Amniotic stem cell (primary cell): ENCODE results near the gene SPSB3.
"Not testable (repeated sequence)": the region's sequence is repeated elsewhere in the genome, so short reads cannot be mapped to it uniquely, and the experiment has no call there.

Experiments used
- DNase-seq: peaks from one replicate; lab custom pipeline; 2025; lab: John Stamatoyannopoulos, UW

Gene SPSB3

DNA sequence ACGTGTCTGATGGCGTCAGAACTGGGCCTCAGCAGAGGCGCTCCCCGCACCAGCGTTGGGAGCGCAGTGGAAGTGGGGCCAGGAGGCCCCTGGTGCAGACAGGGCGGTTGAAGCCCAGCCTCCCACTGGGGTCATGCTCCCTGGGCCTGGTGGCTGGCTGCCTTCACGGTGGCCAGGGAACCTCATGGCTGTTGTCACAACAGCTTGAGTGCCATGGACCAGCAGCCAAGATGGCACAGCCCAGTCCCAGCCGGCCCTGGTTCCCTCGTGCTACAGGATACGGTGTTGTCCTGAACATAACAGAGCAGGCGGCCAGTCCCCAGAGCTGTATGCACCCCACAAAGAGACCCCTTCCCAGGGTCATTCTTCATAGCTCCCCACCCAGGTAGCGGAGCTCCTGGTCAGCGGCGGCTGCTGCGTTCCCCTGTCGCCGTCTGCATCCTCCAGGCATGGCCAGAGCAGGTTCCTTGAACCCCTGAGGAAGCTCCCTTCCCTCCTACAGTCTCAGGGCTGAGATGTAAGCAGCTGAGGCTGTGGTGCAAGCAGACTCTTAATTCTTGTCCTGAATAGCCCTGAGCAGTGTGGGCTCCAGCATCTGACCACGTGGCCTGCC is 40.7 kb downstream of the SPSB3 start:
- DNase-seq = no peak

DNA sequence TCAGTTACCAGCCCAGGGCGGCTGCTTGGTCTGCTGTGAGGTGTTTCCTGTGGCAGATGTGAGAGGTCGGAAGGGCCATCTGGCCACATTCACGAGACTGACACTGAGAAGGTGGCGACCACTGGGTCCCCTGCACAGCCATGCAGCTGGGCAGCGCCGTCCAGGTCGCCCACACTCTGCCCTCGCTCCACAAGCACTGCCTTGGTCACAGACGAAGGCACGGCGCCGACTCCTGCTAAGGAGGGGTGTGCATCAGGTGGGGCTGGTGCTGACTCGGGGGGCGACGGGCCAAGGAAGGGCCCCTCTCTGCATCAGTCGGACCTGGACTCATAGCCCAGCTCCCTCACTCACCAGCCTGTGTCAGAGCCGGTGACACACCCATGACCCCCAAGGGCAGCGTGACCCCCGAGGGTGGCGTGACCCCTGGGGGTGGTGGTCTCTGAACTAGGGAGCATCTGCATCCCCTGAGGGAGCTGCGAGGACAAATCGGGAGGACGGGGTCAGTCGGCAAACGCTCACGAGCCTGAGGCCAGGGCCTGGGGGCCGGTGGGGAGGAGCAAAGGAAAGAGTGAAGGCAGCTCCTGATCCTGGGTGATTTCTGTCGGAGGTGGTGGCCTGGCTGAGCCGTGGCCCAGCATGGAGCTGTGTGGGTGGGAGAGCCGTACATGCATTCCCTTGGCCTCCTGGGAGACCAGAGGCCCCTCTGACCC is 41.4 kb downstream of the SPSB3 start:
- DNase-seq = no peak

DNA sequence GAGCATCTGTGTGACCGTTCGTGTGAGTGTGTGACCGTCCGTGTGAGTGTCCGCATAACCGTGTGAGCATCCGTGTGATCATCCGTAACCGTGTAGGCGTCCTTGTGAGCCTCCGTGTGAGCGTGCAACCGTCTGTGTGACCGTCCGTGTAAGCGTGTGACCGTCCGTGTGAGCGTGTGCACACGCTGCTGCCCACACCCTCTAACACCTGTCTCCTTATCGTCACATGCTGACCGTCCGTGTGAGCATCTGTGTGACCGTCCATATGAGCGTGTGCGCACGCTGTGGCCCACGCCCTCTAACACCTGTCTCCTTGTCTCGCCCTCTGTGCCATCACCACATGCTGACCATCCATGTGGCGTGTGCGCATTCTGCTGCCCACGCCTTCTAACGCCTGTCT is 42.1 kb downstream of the SPSB3 start:
- no peak for DNase-seq

DNA sequence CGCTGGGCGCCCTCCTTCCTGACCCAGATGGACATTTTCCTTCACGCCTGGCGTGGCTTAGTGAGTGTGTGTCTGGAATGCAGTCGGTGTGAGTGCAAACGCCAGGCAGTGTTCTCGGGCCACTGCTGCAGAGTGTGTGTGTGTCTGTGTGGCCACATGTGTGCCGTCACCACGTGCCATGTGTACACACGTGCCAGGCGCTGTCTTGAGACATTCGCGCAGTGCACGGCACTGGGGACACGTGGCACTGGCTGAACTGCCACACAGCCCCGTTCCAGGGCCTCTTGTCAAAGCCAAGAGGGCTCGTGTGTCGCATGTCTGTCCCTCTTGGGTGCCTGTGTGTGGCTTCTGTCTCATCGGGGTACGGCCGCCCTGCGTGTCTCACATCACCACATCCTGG is 47.6 kb downstream of the SPSB3 start:
- no peak for DNase-seq

DNA sequence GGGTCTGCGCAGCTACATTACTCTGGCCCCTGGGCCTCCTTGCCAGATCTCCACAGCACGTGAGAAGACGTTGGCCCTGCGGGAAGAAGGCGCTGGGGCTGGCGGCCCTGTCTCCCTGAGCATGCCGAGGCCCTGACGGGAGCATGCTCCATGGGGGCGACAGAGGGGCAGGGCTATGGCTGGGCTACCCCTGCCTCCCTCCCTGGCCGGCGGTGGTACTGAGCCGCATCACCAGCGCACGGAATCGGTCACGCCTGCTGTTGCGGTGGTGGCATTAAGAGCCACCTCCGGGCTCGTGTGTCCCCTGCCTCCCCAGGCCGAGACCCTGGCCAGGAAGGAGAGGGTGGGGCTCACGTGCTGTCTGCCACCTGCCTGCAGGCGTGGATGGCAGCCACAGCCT is 48.2 kb downstream of the SPSB3 start:
- no peak for DNase-seq

DNA sequence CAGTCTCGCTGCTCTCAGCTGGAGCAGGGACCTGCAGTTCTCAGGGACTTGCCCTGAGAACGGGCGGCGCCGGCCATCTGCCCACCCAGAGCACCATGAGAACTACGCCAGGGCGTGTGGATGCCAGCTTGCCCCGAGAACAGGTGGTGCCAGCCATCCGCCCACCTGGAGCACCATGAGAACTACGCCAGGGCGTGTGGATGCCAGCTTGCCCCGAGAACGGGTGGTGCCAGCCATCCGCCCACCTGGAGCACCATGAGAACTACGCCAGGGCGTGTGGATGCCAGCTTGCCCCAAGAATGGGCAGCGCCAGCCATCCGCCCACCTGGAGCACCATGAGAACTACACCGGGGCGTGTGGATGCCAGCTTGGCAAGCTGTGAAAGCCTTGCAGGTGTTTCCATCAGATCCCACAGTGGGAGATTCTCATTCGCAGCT is 49.8 kb downstream of the SPSB3 start:
- DNase-seq = not testable (repeated sequence)

DNA sequence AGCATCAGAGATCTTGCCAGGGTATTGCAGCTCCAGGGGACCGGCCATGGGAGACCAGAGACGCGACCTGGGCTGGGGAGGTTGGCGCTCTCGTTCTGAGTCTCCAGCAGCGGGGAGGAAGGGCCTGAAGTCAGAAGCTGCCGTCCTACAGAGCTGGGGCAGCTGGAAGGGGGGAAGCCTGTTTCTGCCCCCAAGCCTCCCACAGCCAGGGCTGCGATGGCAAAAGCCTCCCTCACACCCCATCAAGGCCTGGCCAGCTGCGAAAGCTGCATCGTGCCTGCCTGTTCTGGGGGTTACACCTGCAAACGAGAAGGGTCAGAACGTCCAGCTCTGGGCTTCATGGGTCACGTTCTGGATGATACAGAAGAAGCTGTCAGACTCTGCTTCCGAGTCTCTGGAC is 50.3 kb downstream of the SPSB3 start:
- DNase-seq = no peak

DNA sequence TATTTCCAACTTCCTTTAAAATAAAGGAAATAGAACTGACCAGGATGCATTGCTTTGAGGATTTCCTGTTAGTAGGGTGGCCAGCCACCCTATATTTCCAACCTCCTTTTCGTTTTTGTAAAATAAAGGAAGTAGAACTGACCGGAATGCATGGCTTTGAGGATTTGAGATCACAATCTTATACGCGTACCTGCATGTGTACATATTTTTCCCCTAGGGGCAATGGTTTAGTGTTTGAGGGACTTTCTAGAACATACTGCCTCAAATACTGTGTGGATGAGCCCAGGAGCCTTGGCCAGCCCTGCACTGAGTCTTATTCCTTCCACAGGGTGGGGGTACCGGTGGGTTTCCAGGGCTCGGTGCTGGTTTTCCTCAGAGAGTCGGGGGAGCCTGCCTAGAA is 50.8 kb downstream of the SPSB3 start:
- no peak for DNase-seq

DNA sequence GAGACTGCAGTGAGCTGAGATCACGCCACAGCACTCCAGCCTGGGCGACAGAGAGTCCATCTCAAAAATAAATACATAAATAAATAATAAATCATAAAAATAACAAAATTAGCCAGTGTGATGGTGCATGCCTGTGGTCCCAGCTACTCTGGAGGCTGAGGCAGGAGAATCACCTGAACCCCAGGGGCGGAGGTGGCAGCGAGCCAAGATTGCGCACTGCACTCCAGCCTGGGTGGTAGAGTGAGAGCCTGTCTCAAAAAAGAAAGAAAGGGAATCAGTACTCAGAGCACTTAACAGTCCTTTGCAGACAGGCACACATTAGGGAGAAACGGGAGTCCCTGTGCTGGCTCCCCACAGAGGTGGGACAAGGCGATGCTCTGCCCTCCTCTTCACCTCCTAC is 51.3 kb downstream of the SPSB3 start:
- no peak for DNase-seq

DNA sequence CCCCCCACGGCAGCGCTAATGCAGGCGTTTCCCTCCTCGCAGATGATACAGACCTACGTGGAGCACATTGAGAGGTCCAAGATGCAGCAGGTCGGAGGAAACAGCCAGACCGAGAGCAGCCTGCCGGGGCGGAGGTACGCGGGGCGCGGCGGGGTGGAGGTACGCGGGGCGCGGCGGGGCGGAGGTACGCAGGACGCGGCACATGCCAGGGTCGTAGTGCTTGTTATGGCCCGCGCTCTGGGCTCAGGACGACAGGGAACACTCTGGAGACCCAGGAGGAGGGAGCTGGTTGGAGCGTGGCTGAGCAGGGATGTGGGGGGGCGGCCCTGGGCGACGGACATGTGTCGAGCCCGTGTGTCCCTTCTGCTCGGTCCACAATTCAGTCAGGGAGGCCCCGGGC is 52.9 kb downstream of the SPSB3 start:
- DNase-seq = no peak

DNA sequence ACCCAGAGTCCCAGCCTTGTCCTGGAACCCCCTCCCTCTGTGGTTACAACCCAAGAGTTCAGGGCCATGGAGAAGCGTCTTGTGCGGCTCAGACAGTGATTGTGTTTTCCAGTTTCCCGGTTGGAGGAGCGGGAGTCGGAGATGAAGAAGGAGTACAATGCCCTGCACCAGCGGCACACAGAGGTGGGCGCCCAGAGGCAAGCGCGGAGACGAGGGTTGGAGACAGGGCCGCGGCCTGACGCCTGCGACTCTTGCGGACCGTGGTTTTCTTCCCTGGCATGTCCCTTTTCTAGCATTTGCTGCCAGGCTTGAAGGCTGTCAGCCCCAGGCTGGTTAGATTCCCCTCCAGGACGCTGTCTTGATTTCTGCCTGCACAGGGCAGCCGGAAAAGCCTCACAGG is 53.3 kb downstream of the SPSB3 start:
- no peak for DNase-seq

DNA sequence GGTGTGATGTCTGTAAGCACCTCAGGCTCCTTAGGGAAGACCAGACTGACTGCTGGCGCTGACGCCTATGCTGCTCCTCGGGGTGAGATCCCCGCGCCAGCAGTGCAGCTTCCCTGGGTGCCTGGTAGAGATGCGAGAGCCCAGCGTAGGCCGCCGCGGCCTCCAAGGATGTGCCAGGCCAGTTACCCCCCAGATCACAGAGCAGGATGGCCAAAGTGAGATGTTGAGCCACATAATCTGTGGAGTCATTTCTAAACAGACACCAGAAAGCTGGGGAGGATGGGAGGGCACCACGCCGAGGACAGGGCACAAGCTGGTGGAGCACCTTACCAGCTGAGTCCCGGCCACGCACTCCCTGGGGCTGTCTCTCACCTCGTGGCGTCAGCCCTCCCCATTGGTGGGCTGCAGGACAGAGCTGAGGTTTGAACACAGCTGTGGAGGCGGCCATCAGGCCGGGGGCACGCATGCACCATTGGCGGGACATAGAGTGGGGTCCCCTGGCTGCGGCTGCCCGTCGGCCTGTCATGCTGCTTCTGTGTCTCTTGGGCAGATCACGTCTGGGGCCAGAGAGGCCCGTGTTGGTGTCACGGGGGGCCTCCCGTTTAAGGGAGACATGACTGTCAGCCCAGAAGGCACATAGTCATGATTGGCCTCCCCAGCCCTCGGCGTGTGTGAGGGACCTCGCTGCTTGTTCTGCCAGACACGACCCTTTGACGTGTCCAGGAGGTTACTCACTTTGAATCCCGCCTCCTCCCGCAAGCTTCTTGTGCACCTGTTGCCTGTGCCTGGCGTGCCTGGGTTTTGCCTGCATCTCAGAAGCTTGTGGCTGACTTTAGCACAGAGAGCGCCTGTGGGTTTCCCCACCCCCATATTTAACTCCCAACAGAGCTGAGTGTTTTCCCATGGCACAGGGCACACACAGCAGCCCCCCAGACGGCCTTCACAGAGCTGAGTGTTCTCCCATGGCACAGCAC is 54.4 kb downstream of the SPSB3 start:
- no peak for DNase-seq
